GM23338 (cell line): ENCODE results near the gene ITCH. TPM values are rescaled to one million over a fixed set of nuclear protein-coding genes. Genes with fewer than 3 reads are reported as not detected.

Experiments
- ATAC-seq: fragments of 200-7000 bp; cut with Tn5 transposase; 3 replicates; pipeline ENCODE4 v1.9.1; 2020
- DNase-seq: peaks from one replicate; pipeline ENCODE4 v3.0.0-alpha.2; 2015; ENCODE audit warnings: low spot score
- H2AFZ ChIP-seq: fragments of 200-600 bp; sonication (generic); 2 replicates; pipeline ENCODE4 v1.8.0; 2016; ENCODE audit warnings: antibody characterized with exemption, mild to moderate bottlenecking, moderate library complexity
- H3F3A ChIP-seq: fragments of 200-600 bp; sonication (generic); replicated peaks from 2 replicates; pipeline ENCODE4 v1.8.0; 2017; ENCODE audit warnings: antibody characterized with exemption, mixed run types, low read depth
- H3K27ac ChIP-seq: fragments of 200-600 bp; sonication (generic); 2 replicates; pipeline ENCODE4 v1.6.1; 2016; ENCODE audit warnings: low read depth
- H3K27me3 ChIP-seq: fragments of 200-600 bp; sonication (generic); 2 replicates; pipeline ENCODE4 v1.8.0; 2016; ENCODE audit warnings: mild to moderate bottlenecking, mixed run types, moderate library complexity; ENCODE audit not compliant: insufficient read depth
- H3K36me3 ChIP-seq: fragments of 200-600 bp; sonication (generic); 2 replicates; pipeline ENCODE4 v1.8.0; 2016; ENCODE audit warnings: mild to moderate bottlenecking; ENCODE audit not compliant: insufficient read depth
- H3K4me1 ChIP-seq: fragments of 200-600 bp; sonication (generic); 2 replicates; pipeline ENCODE4 v1.8.0; 2016; ENCODE audit warnings: mild to moderate bottlenecking, moderate library complexity; ENCODE audit not compliant: insufficient read depth
- H3K4me2 ChIP-seq: fragments of 200-600 bp; sonication (generic); 2 replicates; pipeline ENCODE4 v1.7.1; 2017; ENCODE audit warnings: mixed run types
- H3K4me3 ChIP-seq: fragments of 200-600 bp; sonication (generic); 2 replicates; pipeline ENCODE4 v1.6.1; 2016; ENCODE audit warnings: mixed run types
- H3K79me2 ChIP-seq: fragments of 200-600 bp; sonication (generic); replicated peaks from 2 replicates; pipeline ENCODE4 v1.8.0; 2017; ENCODE audit warnings: mild to moderate bottlenecking; ENCODE audit not compliant: insufficient read depth
- H3K9me2 ChIP-seq: fragments of 200-600 bp; sonication (generic); 2 replicates; pipeline ENCODE4 v1.8.0; 2017; ENCODE audit not compliant: insufficient read depth
- H4K20me1 ChIP-seq: fragments of 200-600 bp; sonication (generic); replicated peaks from 2 replicates; pipeline ENCODE4 v1.8.0; 2017; ENCODE audit warnings: mild to moderate bottlenecking; ENCODE audit not compliant: insufficient read depth
- H3K27ac Mint-ChIP-seq: 2 replicates; pipeline ENCODE4 v1.8.0; 2020; ENCODE audit warnings: inconsistent platforms, mild to moderate bottlenecking, moderate library complexity, mixed read lengths
- H3K27me3 Mint-ChIP-seq: 3 replicates; pipeline ENCODE4 v1.8.0; 2022; ENCODE audit warnings: low read depth, mild to moderate bottlenecking, moderate library complexity, mixed read lengths, inconsistent platforms; ENCODE audit not compliant: insufficient read depth, poor library complexity
- H3K36me3 Mint-ChIP-seq: 3 replicates; pipeline ENCODE4 v1.8.0; 2021; ENCODE audit warnings: low read depth, mild to moderate bottlenecking, inconsistent platforms, moderate library complexity, mixed read lengths
- H3K4me1 Mint-ChIP-seq: 3 replicates; pipeline ENCODE4 v1.8.0; 2020; ENCODE audit warnings: mild to moderate bottlenecking, inconsistent platforms, mixed read lengths
- H3K4me3 Mint-ChIP-seq: 3 replicates; pipeline ENCODE4 v1.8.0; 2021; ENCODE audit warnings: moderate library complexity, mild to moderate bottlenecking, inconsistent platforms, mixed read lengths
- H3K9me3 Mint-ChIP-seq: 3 replicates; pipeline ENCODE4 v1.8.0; 2020; ENCODE audit warnings: moderate library complexity, mild to moderate bottlenecking, inconsistent platforms, mixed read lengths
- CREB1 ChIP-seq: fragments of 250-450 bp; sonication (Bioruptor Pico); IDR thresholded peaks from 2 replicates; pipeline ENCODE4 v1.5.0; 2020; ENCODE audit warnings: low read depth, mild to moderate bottlenecking, moderate library complexity
- ETS1 ChIP-seq: IDR thresholded peaks from 2 replicates; pipeline ENCODE4 v1.6.1; 2016; ENCODE audit warnings: antibody characterized with exemption
- EZH2 ChIP-seq: fragments of 200-600 bp; sonication (generic); IDR thresholded peaks from one replicate; pipeline ENCODE4 v1.8.0; 2017; ENCODE audit warnings: antibody characterized with exemption, mild to moderate bottlenecking, low read depth; ENCODE audit not compliant: unreplicated experiment
- EZH2phosphoT487 ChIP-seq: fragments of 200-600 bp; sonication (generic); IDR thresholded peaks from one replicate; pipeline ENCODE4 v1.8.1; 2018; ENCODE audit warnings: antibody characterized with exemption; ENCODE audit not compliant: unreplicated experiment
- JUNB ChIP-seq: IDR thresholded peaks from one replicate; pipeline ENCODE4 v1.6.1; 2016; ENCODE audit warnings: antibody characterized with exemption; ENCODE audit not compliant: unreplicated experiment
- NANOG ChIP-seq: IDR thresholded peaks from 2 replicates; pipeline ENCODE4 v1.6.1; 2016; ENCODE audit warnings: antibody characterized with exemption, borderline replicate concordance
- POLR2AphosphoS5 ChIP-seq: IDR thresholded peaks from 2 replicates; pipeline ENCODE4 v1.6.1; 2016; ENCODE audit warnings: antibody characterized with exemption, low read depth
- REST ChIP-seq: IDR thresholded peaks from one replicate; pipeline ENCODE4 v1.6.1; 2018; ENCODE audit warnings: antibody characterized with exemption; ENCODE audit not compliant: unreplicated experiment
- STAT1 ChIP-seq: IDR thresholded peaks from one replicate; pipeline ENCODE4 v1.6.1; 2016; ENCODE audit warnings: antibody characterized with exemption; ENCODE audit not compliant: unreplicated experiment
- ZNF114 ChIP-seq: fragments of 250-450 bp; sonication (Bioruptor Pico); IDR thresholded peaks from 2 replicates; pipeline ENCODE4 v1.5.0; 2020; ENCODE audit warnings: mild to moderate bottlenecking, moderate library complexity
- ZNF331 ChIP-seq: fragments of 250-450 bp; sonication (Bioruptor Pico); IDR thresholded peaks from 2 replicates; pipeline ENCODE4 v1.5.0; 2020; ENCODE audit warnings: low read depth, mild to moderate bottlenecking, moderate library complexity
- polyA plus RNA-seq: library from polyadenylated mRNA; unstranded; fragments of >200 nt; fragmentation: Nextera tagmentation; extraction: Ambion mirVana; gene quantifications from 2 replicates; pipeline ENCODE4 v1.2.1, GENCODE V29; 2016
- total RNA-seq: library from RNA; depleted of rRNA; stranded (reverse); fragments of >200 nt; shearing (Covaris generic); gene quantifications from 2 replicates; pipeline ENCODE4 v1.2.3, GENCODE V29; 2014
- TF ChIP-seq, protein P1 (sequence below), 2 experiments: fragments of 200-600 bp in 1 of 2; sonication (generic) in 1 of 2; conservative IDR thresholded peaks; 2 replicates each; pipeline versions ENCODE4 v1.5.1 to v1.6.1; 2016 to 2017; ENCODE audit warnings: antibody characterized with exemption in 2 of 2, low read depth in 2 of 2, mild to moderate bottlenecking in 2 of 2, moderate library complexity in 1 of 2
- TF ChIP-seq, protein P2 (sequence below): fragments of 250-450 bp; sonication (Bioruptor Pico); IDR thresholded peaks from 2 replicates; pipeline ENCODE4 v1.5.0; 2020; ENCODE audit warnings: mild to moderate bottlenecking, moderate library complexity

ITCH gene
- total and polyA plus RNA-seq, 2 experiments from 2014 or later: 16.4 to 31.6 TPM

GRCh38 chr20:34541917-34542316, 178.8 kb downstream of the ITCH start:
- Histone ChIP-seq H3K27me3 (peaks cover 5% of the 10 kb centered on the region; the same call in 1 of the 2 replicates), H2AFZ (no peak overlapping the region), H3K4me1 (no peaks in the 10 kb centered on the region; the same call in 1 of the 2 replicates), H3K79me2 (no peaks in the 10 kb centered on the region), H3F3A (0 out of 2 replicates have a peak, but pooled peaks cover under 1% of the 10 kb centered on the region), H3K4me3 (no peak overlapping the region), H3K27ac (no peak overlapping the region), H3K4me2 (no peak overlapping the region), H4K20me1 (no peaks in the 10 kb centered on the region; the same call in 1 of the 2 replicates), H3K36me3 (peaks cover 11% of the 10 kb centered on the region), H3K9me2 (no peaks in the 10 kb centered on the region)
- Mint-ChIP-seq H3K36me3 (peaks cover 18% of the 10 kb centered on the region), H3K4me3 (no peak overlapping the region), H3K9me3 (0 out of 3 replicates have a peak, but pooled peaks cover 3% of the 10 kb centered on the region), H3K27me3 (peaks cover 13% of the 10 kb centered on the region), H3K27ac (no peak overlapping the region), H3K4me1 (peaks cover 16% of the 10 kb centered on the region)
- ATAC-seq (no peak), DNase-seq (no peak)
- TF ChIP-seq ZNF331 (CRISPR knock-in tag): no peak
- TF ChIP-seq STAT1: no peak
- no peak for TF ChIP-seq CREB1 (CRISPR knock-in tag)
- no peak for TF ChIP-seq EZH2phosphoT487
- TF ChIP-seq ETS1: no peak
- TF ChIP-seq REST: no peak
- TF ChIP-seq JUNB: no peak
- TF ChIP-seq POLR2AphosphoS5: no peak
- TF ChIP-seq, protein P1, sequence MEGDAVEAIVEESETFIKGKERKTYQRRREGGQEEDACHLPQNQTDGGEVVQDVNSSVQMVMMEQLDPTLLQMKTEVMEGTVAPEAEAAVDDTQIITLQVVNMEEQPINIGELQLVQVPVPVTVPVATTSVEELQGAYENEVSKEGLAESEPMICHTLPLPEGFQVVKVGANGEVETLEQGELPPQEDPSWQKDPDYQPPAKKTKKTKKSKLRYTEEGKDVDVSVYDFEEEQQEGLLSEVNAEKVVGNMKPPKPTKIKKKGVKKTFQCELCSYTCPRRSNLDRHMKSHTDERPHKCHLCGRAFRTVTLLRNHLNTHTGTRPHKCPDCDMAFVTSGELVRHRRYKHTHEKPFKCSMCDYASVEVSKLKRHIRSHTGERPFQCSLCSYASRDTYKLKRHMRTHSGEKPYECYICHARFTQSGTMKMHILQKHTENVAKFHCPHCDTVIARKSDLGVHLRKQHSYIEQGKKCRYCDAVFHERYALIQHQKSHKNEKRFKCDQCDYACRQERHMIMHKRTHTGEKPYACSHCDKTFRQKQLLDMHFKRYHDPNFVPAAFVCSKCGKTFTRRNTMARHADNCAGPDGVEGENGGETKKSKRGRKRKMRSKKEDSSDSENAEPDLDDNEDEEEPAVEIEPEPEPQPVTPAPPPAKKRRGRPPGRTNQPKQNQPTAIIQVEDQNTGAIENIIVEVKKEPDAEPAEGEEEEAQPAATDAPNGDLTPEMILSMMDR (conservative IDR thresholded peaks at IDR 0.05; ENCODE audit: low read depth in 2 of 2): no peak
- no peak for TF ChIP-seq NANOG
- TF ChIP-seq EZH2: no peak
- TF ChIP-seq, protein P2, sequence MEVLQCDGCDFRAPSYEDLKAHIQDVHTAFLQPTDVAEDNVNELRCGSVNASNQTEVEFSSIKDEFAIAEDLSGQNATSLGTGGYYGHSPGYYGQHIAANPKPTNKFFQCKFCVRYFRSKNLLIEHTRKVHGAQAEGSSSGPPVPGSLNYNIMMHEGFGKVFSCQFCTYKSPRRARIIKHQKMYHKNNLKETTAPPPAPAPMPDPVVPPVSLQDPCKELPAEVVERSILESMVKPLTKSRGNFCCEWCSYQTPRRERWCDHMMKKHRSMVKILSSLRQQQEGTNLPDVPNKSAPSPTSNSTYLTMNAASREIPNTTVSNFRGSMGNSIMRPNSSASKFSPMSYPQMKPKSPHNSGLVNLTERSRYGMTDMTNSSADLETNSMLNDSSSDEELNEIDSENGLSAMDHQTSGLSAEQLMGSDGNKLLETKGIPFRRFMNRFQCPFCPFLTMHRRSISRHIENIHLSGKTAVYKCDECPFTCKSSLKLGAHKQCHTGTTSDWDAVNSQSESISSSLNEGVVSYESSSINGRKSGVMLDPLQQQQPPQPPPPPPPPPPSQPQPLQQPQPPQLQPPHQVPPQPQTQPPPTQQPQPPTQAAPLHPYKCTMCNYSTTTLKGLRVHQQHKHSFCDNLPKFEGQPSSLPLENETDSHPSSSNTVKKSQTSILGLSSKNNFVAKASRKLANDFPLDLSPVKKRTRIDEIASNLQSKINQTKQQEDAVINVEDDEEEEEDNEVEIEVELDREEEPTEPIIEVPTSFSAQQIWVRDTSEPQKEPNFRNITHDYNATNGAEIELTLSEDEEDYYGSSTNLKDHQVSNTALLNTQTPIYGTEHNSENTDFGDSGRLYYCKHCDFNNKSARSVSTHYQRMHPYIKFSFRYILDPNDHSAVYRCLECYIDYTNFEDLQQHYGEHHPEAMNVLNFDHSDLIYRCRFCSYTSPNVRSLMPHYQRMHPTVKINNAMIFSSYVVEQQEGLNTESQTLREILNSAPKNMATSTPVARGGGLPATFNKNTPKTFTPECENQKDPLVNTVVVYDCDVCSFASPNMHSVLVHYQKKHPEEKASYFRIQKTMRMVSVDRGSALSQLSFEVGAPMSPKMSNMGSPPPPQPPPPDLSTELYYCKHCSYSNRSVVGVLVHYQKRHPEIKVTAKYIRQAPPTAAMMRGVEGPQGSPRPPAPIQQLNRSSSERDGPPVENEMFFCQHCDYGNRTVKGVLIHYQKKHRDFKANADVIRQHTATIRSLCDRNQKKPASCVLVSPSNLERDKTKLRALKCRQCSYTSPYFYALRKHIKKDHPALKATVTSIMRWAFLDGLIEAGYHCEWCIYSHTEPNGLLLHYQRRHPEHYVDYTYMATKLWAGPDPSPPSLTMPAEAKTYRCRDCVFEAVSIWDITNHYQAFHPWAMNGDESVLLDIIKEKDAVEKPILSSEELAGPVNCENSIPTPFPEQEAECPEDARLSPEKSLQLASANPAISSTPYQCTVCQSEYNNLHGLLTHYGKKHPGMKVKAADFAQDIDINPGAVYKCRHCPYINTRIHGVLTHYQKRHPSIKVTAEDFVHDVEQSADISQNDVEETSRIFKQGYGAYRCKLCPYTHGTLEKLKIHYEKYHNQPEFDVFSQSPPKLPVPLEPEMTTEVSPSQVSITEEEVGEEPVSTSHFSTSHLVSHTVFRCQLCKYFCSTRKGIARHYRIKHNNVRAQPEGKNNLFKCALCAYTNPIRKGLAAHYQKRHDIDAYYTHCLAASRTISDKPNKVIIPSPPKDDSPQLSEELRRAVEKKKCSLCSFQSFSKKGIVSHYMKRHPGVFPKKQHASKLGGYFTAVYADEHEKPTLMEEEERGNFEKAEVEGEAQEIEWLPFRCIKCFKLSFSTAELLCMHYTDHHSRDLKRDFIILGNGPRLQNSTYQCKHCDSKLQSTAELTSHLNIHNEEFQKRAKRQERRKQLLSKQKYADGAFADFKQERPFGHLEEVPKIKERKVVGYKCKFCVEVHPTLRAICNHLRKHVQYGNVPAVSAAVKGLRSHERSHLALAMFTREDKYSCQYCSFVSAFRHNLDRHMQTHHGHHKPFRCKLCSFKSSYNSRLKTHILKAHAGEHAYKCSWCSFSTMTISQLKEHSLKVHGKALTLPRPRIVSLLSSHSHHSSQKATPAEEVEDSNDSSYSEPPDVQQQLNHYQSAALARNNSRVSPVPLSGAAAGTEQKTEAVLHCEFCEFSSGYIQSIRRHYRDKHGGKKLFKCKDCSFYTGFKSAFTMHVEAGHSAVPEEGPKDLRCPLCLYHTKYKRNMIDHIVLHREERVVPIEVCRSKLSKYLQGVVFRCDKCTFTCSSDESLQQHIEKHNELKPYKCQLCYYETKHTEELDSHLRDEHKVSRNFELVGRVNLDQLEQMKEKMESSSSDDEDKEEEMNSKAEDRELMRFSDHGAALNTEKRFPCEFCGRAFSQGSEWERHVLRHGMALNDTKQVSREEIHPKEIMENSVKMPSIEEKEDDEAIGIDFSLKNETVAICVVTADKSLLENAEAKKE (CRISPR knock-in tag): no peak
- TF ChIP-seq ZNF114 (CRISPR knock-in tag): no peak
